H9 (cell line): Measurements from ENCODE around the gene MKRN2OS. TPM values are rescaled to one million over a fixed set of nuclear protein-coding genes. Genes with fewer than 3 reads are reported as not detected.
A peak's percentile ranks its signal among the peaks of the same experiment; 100 is the strongest.

Experiments used
- DNase-seq: peaks from one replicate; pipeline ENCODE4 v3.0.0-alpha.2; 2017
- H2AFZ ChIP-seq: one replicate; pipeline ENCODE4 v1.6.1; 2013; ENCODE audit warnings: mild to moderate bottlenecking, low read length, control low read depth, moderate library complexity
- H2AK5ac ChIP-seq: 2 replicates; pipeline ENCODE4 v1.6.1; 2013; ENCODE audit warnings: low read length, control low read depth, mixed read lengths; ENCODE audit not compliant: insufficient read length
- H2BK120ac ChIP-seq: one replicate; pipeline ENCODE4 v1.6.1; 2013; ENCODE audit warnings: low read depth, mild to moderate bottlenecking, low read length, control low read depth, inconsistent platforms; ENCODE audit not compliant: poor library complexity, severe bottlenecking
- H2BK12ac ChIP-seq: 2 replicates; pipeline ENCODE4 v1.6.1; 2013; ENCODE audit warnings: low read length, control low read depth, mixed read lengths, low read depth; ENCODE audit not compliant: insufficient read length
- H2BK15ac ChIP-seq: 2 replicates; pipeline ENCODE4 v1.6.1; 2013; ENCODE audit warnings: low read depth, low read length, control low read depth
- H2BK20ac ChIP-seq: one replicate; pipeline ENCODE4 v1.6.1; 2013; ENCODE audit warnings: low read depth, mild to moderate bottlenecking, low read length, control low read depth, inconsistent platforms; ENCODE audit not compliant: poor library complexity, severe bottlenecking
- H2BK5ac ChIP-seq: 2 replicates; pipeline ENCODE4 v1.6.1; 2013; ENCODE audit warnings: low read length, control low read depth, mixed read lengths; ENCODE audit not compliant: insufficient read length
- H3K14ac ChIP-seq: 2 replicates; pipeline ENCODE4 v1.6.1; 2013; ENCODE audit warnings: low read length, control low read depth; ENCODE audit not compliant: insufficient read depth
- H3K18ac ChIP-seq: 2 replicates; pipeline ENCODE4 v1.6.1; 2013; ENCODE audit warnings: low read depth, mild to moderate bottlenecking, mixed read lengths, low read length, control low read depth; ENCODE audit not compliant: insufficient read length
- H3K23ac ChIP-seq: 2 replicates; pipeline ENCODE4 v1.6.1; 2013; ENCODE audit warnings: low read length, control low read depth, mixed read lengths, low read depth; ENCODE audit not compliant: insufficient read length
- H3K23me2 ChIP-seq: 2 replicates; pipeline ENCODE4 v1.6.1; 2013; ENCODE audit warnings: low read depth, mild to moderate bottlenecking, mixed read lengths, low read length, control low read depth; ENCODE audit not compliant: insufficient read length, poor library complexity, severe bottlenecking
- H3K27ac ChIP-seq: 2 replicates; pipeline ENCODE4 v1.5.1; 2013; ENCODE audit warnings: low read length, control low read depth, mixed read lengths, low read depth; ENCODE audit not compliant: insufficient read length
- H3K27me3 ChIP-seq: 2 replicates; pipeline ENCODE4 v1.6.1; 2013; ENCODE audit warnings: low read length, control low read depth, inconsistent platforms; ENCODE audit not compliant: insufficient read depth
- H3K4ac ChIP-seq: 2 replicates; pipeline ENCODE4 v1.6.1; 2013; ENCODE audit warnings: low read depth, mild to moderate bottlenecking, control low read depth, inconsistent platforms, low read length, moderate library complexity
- H3K4me1 ChIP-seq: 2 replicates; pipeline ENCODE4 v1.6.1; 2013; ENCODE audit warnings: low read length, control low read depth, inconsistent platforms; ENCODE audit not compliant: insufficient read depth
- H3K4me2 ChIP-seq: 2 replicates; pipeline ENCODE4 v1.6.1; 2013; ENCODE audit warnings: low read length, control low read depth, mixed read lengths; ENCODE audit not compliant: insufficient read length, insufficient read depth
- H3K56ac ChIP-seq: 2 replicates; pipeline ENCODE4 v1.6.1; 2013; ENCODE audit warnings: low read depth, mild to moderate bottlenecking, mixed read lengths, low read length, control low read depth; ENCODE audit not compliant: insufficient read length
- H3K79me1 ChIP-seq: 2 replicates; pipeline ENCODE4 v1.6.1; 2013; ENCODE audit warnings: low read depth, mild to moderate bottlenecking, moderate library complexity, low read length, control low read depth, inconsistent platforms; ENCODE audit not compliant: insufficient read depth, poor library complexity, severe bottlenecking
- H3K79me2 ChIP-seq: 2 replicates; pipeline ENCODE4 v1.6.1; 2013; ENCODE audit warnings: low read length, control low read depth, inconsistent platforms; ENCODE audit not compliant: insufficient read depth
- H3K9ac ChIP-seq: 2 replicates; pipeline ENCODE4 v1.6.1; 2013; ENCODE audit warnings: low read length, control low read depth, mixed read lengths; ENCODE audit not compliant: insufficient read length; ENCODE audit errors: extremely low read depth
- H3K9me3 ChIP-seq: one replicate; pipeline ENCODE4 v1.6.1; 2013; ENCODE audit warnings: low read depth, low read length, inconsistent platforms; ENCODE audit not compliant: control insufficient read depth
- H3T11ph ChIP-seq: one replicate; pipeline ENCODE4 v1.6.1; 2013; ENCODE audit warnings: mild to moderate bottlenecking, low read length, control low read depth, inconsistent platforms
- H4K20me1 ChIP-seq: one replicate; pipeline ENCODE4 v1.6.1; 2013; ENCODE audit not compliant: control insufficient read depth, insufficient read length, insufficient read depth
- H4K5ac ChIP-seq: 2 replicates; pipeline ENCODE4 v1.6.1; 2013; ENCODE audit warnings: low read depth, mild to moderate bottlenecking, mixed read lengths, low read length, control low read depth; ENCODE audit not compliant: insufficient read length
- H4K8ac ChIP-seq: replicated peaks from 2 replicates; pipeline ENCODE4 v1.6.1; 2013; ENCODE audit warnings: low read length, control low read depth, mixed read lengths, low read depth; ENCODE audit not compliant: insufficient read length
- H4K91ac ChIP-seq: 2 replicates; pipeline ENCODE4 v1.6.1; 2013; ENCODE audit warnings: low read depth, mild to moderate bottlenecking, moderate library complexity, mixed read lengths, low read length, control low read depth; ENCODE audit not compliant: insufficient read length
- H3K27ac Mint-ChIP-seq, 3 experiments: 2 replicates in 2 of 3; 3 replicates in 1 of 3; pipeline ENCODE4 v1.8.0; 2020 to 2021; ENCODE audit warnings: mixed read lengths in 3 of 3, mild to moderate bottlenecking in 1 of 3, moderate library complexity in 1 of 3
- H3K27me3 Mint-ChIP-seq: 2 replicates; pipeline ENCODE4 v1.8.0; 2021; ENCODE audit warnings: low read depth, mild to moderate bottlenecking, moderate library complexity, mixed read lengths
- H3K36me3 Mint-ChIP-seq, 3 experiments: 2 replicates in 2 of 3; 3 replicates in 1 of 3; pipeline ENCODE4 v1.8.0; 2020 to 2021; ENCODE audit warnings: low read depth in 3 of 3, mixed read lengths in 3 of 3; ENCODE audit not compliant: insufficient read depth in 1 of 3
- H3K4me1 Mint-ChIP-seq, 2 experiments: 2 replicates each; pipeline ENCODE4 v1.8.0; 2020; ENCODE audit warnings: mixed read lengths in 2 of 2
- H3K4me3 Mint-ChIP-seq, 2 experiments: 2 replicates in 1 of 2; 3 replicates in 1 of 2; pipeline ENCODE4 v1.8.0; 2020 to 2021; ENCODE audit warnings: mild to moderate bottlenecking in 2 of 2, mixed read lengths in 2 of 2, moderate library complexity in 1 of 2
- H3K9me3 Mint-ChIP-seq, 2 experiments: 2 replicates in 1 of 2; 3 replicates in 1 of 2; pipeline ENCODE4 v1.8.0; 2020; ENCODE audit warnings: mild to moderate bottlenecking in 2 of 2, mixed read lengths in 2 of 2, moderate library complexity in 1 of 2
- CTCF ChIP-seq: fragments of 200-600 bp; sonication (generic); conservative IDR thresholded peaks from 3 replicates; pipeline ENCODE4 v1.8.0; 2021; ENCODE audit warnings: antibody characterized with exemption, mild to moderate bottlenecking
- WGBS: extraction: QIAGEN DNeasy Blood & Tissue Kit; methylation state at CpG from one replicate; pipeline ENCODE4 v1.1.7; 2013; ENCODE audit warnings: missing lambda C conversion rate, low lambda C conversion rate, mixed read lengths; ENCODE audit not compliant: insufficient read length; ENCODE audit errors: extremely low coverage; 5-methylcytosine and 5-hydroxymethylcytosine counted together
- total RNA-seq: library from RNA; stranded (reverse); gene quantifications from 2 replicates; pipeline ENCODE4 v1.2.1, GENCODE V29; 2021

The MKRN2OS gene
- total RNA-seq, 1 experiment from 2014 or later = 0.44 TPM

GRCh38 chr3:12579456-12579855 is 34.2 kb upstream of the MKRN2OS start:
- H2AK5ac ChIP-seq = no peak overlapping the region
- TF ChIP-seq CTCF = no peak
- H2BK20ac ChIP-seq = no peak overlapping the region
- no peaks in the 10 kb centered on the region for H3K79me1 ChIP-seq
- no peaks in the 10 kb centered on the region for H3K9me3 ChIP-seq
- Mint-ChIP-seq H3K9me3 (no peaks in the 10 kb centered on the region), H3K4me3 (no peak overlapping the region), H3K4me1 (0 out of 4 replicates have a peak, but pooled peaks cover 0 to under 1% of the 10 kb centered on the region in 2 experiments), H3K36me3 (peaks cover 33 to 87% (median 78%) of the 10 kb centered on the region in 3 experiments), H3K27me3 (no peaks in the 10 kb centered on the region), H3K27ac (peak overlapping the region in 1 of 3 experiments; percentile 68; a peak in 2 of 7 replicates)
- H2BK12ac ChIP-seq = no peak overlapping the region
- H3T11ph ChIP-seq = no peak overlapping the region
- no peak overlapping the region for H4K5ac ChIP-seq
- DNase-seq = no peak
- no peak overlapping the region for H3K9ac ChIP-seq
- H3K27me3 ChIP-seq = no peaks in the 10 kb centered on the region
- no peak overlapping the region for H4K8ac ChIP-seq
- H3K27ac ChIP-seq = no peak overlapping the region
- H3K4me1 ChIP-seq = no peaks in the 10 kb centered on the region
- H2AFZ ChIP-seq = no peak overlapping the region
- H4K91ac ChIP-seq = no peak overlapping the region
- peaks cover 2% of the 10 kb centered on the region for H4K20me1 ChIP-seq
- no peak overlapping the region for H3K4ac ChIP-seq
- no peaks in the 10 kb centered on the region for H3K23me2 ChIP-seq
- H2BK120ac ChIP-seq = no peak overlapping the region
- H3K4me2 ChIP-seq = no peak overlapping the region
- no peak overlapping the region for H3K18ac ChIP-seq
- no CpG with 5 or more reads among the region's 3 CpGs for WGBS
- H3K79me2 ChIP-seq = no peaks in the 10 kb centered on the region
- H3K23ac ChIP-seq = no peak overlapping the region
- H2BK15ac ChIP-seq = no peak overlapping the region
- H2BK5ac ChIP-seq = no peak overlapping the region
- no peak overlapping the region for H3K14ac ChIP-seq
- no peak overlapping the region for H3K56ac ChIP-seq
